Measurements from ENCODE around the gene CPN2.

Gene CPN2

GRCh38 chr3:194364314-194364651 lies 13.2 kb upstream of the CPN2 start:
- Histone ChIP-seq H3K27ac (no peak overlapping the region), H2AFZ (no peak overlapping the region), H3K27me3 (ENCODE audit: control insufficient read depth, insufficient read depth, low read length) (no peaks in the 10 kb centered on the region), H3K79me2 (no peaks in the 10 kb centered on the region), H3K36me3 (ENCODE audit: control insufficient read depth, insufficient read depth, low read length) (no peaks in the 10 kb centered on the region), H3K4me3 (ENCODE audit: low read depth, low read length) (no peak overlapping the region), H3K4me1 (no peaks in the 10 kb centered on the region), H3K4me2 (ENCODE audit: low read length) (no peak overlapping the region), H3K9ac (no peak overlapping the region), H3K9me3 (ENCODE audit: control insufficient read depth, low read length) (no peaks in the 10 kb centered on the region)
- TF ChIP-seq CTCF (IDR thresholded peaks at IDR 0.05), result no peak

DNA sequence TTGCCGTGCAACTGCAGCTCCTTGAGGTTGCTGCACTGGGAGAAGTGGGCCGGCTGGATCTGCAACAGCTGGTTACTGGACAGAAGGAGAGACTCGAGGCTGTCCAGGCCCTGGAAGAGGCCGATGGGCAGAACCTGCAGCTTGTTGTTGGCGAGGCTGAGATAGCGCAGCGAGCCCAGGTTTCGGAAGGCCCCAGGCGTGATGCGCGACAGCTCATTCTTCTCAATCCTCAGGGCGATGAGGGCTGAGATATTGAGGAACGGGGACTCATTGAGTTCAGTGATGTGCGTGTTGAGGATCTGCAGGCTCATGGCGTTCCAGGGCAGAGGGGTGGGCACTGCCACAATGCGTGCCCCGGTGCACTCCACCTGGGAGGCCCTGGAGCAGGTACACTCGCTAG lies 9.4 kb upstream of the CPN2 start:
- Histone ChIP-seq H3K36me3 (ENCODE audit: control insufficient read depth, insufficient read depth, low read length) (no peaks in the 10 kb centered on the region), H3K27ac (no peak overlapping the region), H3K4me1 (no peaks in the 10 kb centered on the region), H3K4me2 (ENCODE audit: low read length) (no peak overlapping the region), H2AFZ (no peak overlapping the region), H3K9me3 (ENCODE audit: control insufficient read depth, low read length) (no peaks in the 10 kb centered on the region), H3K27me3 (ENCODE audit: control insufficient read depth, insufficient read depth, low read length) (no peaks in the 10 kb centered on the region), H3K9ac (no peak overlapping the region), H3K4me3 (ENCODE audit: low read depth, low read length) (no peak overlapping the region), H3K79me2 (no peaks in the 10 kb centered on the region)
- TF ChIP-seq CTCF (IDR thresholded peaks at IDR 0.05), result no peak

DNA sequence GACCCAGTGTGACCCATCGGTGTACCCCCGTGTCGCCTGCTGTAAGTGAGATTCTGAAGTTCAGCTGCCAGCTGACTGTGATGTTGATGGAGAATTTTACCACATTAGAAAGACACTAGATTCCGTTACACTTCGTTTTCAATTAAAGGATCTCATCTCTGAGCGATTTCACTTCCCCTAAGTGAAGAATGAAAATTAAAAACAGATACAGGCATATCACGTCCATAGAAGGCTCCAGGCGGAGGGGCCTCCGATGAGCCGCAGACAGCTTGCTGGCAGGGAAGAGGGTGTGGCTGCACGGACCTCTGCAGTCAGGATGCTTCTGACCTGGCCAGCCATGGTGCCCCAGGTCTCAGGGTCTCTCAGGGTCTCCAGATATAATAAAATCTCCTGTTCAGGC lies 6.6 kb upstream of the CPN2 start:
- Histone ChIP-seq H3K9ac (no peak overlapping the region), H2AFZ (no peak overlapping the region), H3K4me3 (ENCODE audit: low read depth, low read length) (no peak overlapping the region), H3K9me3 (ENCODE audit: control insufficient read depth, low read length) (no peaks in the 10 kb centered on the region), H3K27ac (no peak overlapping the region), H3K79me2 (no peaks in the 10 kb centered on the region), H3K4me2 (ENCODE audit: low read length) (no peak overlapping the region), H3K27me3 (ENCODE audit: control insufficient read depth, insufficient read depth, low read length) (no peaks in the 10 kb centered on the region), H3K4me1 (no peaks in the 10 kb centered on the region), H3K36me3 (ENCODE audit: control insufficient read depth, insufficient read depth, low read length) (no peaks in the 10 kb centered on the region)
- no peak for TF ChIP-seq CTCF (IDR thresholded peaks at IDR 0.05)

GRCh38 chr3:194355379-194355778 lies 4.3 kb upstream of the CPN2 start:
- no peak overlapping the region for H2AFZ ChIP-seq
- TF ChIP-seq CTCF (IDR thresholded peaks at IDR 0.05), result no peak
- no peak overlapping the region for H3K27ac ChIP-seq
- no peaks in the 10 kb centered on the region for H3K27me3 ChIP-seq (ENCODE audit: control insufficient read depth, insufficient read depth, low read length)
- no peaks in the 10 kb centered on the region for H3K36me3 ChIP-seq (ENCODE audit: control insufficient read depth, insufficient read depth, low read length)
- no peak overlapping the region for H3K9ac ChIP-seq
- no peak overlapping the region for H3K4me2 ChIP-seq (ENCODE audit: low read length)
- no peaks in the 10 kb centered on the region for H3K79me2 ChIP-seq
- no peaks in the 10 kb centered on the region for H3K4me1 ChIP-seq
- no peak overlapping the region for H3K4me3 ChIP-seq (ENCODE audit: low read depth, low read length)
- no peaks in the 10 kb centered on the region for H3K9me3 ChIP-seq (ENCODE audit: control insufficient read depth, low read length)

- TF ChIP-seq CTCF (IDR thresholded peaks at IDR 0.05), result no peak
- H3K36me3 ChIP-seq (ENCODE audit: control insufficient read depth, insufficient read depth, low read length), result no peaks in the 10 kb centered on the region
- no peaks in the 10 kb centered on the region for H3K4me1 ChIP-seq
- no peak overlapping the region for H3K9ac ChIP-seq
- no peak overlapping the region for H3K27ac ChIP-seq
- no peak overlapping the region for H3K4me2 ChIP-seq (ENCODE audit: low read length)
- H2AFZ ChIP-seq, result no peak overlapping the region
- H3K9me3 ChIP-seq (ENCODE audit: control insufficient read depth, low read length), result no peaks in the 10 kb centered on the region
- no peaks in the 10 kb centered on the region for H3K27me3 ChIP-seq (ENCODE audit: control insufficient read depth, insufficient read depth, low read length)
- no peaks in the 10 kb centered on the region for H3K79me2 ChIP-seq
- H3K4me3 ChIP-seq (ENCODE audit: low read depth, low read length), result no peak overlapping the region
Observed at GRCh38 chr3:194354315-194354714, 3.2 kb upstream of the CPN2 start.

Measured in parathyroid adenoma (tissue), 2 donors.